Transverse colon (tissue), 4 donors: ENCODE data around the gene CDK5RAP2.

Experiments
- CTCF ChIP-seq, 5 experiments: fragments of 200-600 bp in 3 of 5; fragments of 450-650 bp in 2 of 5; sonication (generic) in 3 of 5; IDR thresholded peaks; 1 replicate in 2 of 5; 2 replicates in 3 of 5; pipeline ENCODE4 v1.5.1; 2016 to 2017; ENCODE audit warnings: antibody characterized with exemption in 5 of 5, inconsistent platforms in 3 of 5, mild to moderate bottlenecking in 2 of 5, moderate library complexity in 1 of 5
- EP300 ChIP-seq: sonication (generic); formaldehyde crosslinking; IDR thresholded peaks from one replicate; pipeline ENCODE4 v1.6.1; 2017; ENCODE audit warnings: antibody characterized with exemption, low read depth
- POLR2A ChIP-seq: fragments of 450-650 bp; IDR thresholded peaks from one replicate; pipeline ENCODE4 v1.6.1; 2016; ENCODE audit warnings: antibody characterized with exemption, mild to moderate bottlenecking, moderate library complexity
- POLR2AphosphoS5 ChIP-seq, 3 donors: sonication (generic); formaldehyde crosslinking; IDR thresholded peaks; one replicate each; pipeline ENCODE4 v1.6.1; 2016; ENCODE audit warnings: antibody characterized with exemption in 3 of 3

- TF ChIP-seq CTCF (IDR thresholded peaks at IDR 0.05), result no peak
- TF ChIP-seq POLR2A, result no peak
- no peak for TF ChIP-seq EP300
- no peak for TF ChIP-seq POLR2AphosphoS5 (IDR thresholded peaks at IDR 0.05)
Measured at GRCh38 chr9:120579139-120580050, 572 bp downstream of the CDK5RAP2 start.
